Activated CD4-positive, alpha-beta T cell treated with anti-CD3 and anti-CD28 coated beads, Interleukin-2, amount 10 ng/mL, durations not matched to agents 7 days and 5 days (primary cell): ENCODE data around the gene GOLT1A. TPM values are rescaled to one million over a fixed set of nuclear protein-coding genes. Genes with fewer than 3 reads are reported as not detected.
A peak's percentile ranks its signal among the peaks of the same experiment; 100 is the strongest.

ENCODE experiments used
- CTCF ChIA-PET: fragments of 350-600 bp; sonication (Branson Sonifier 250); formaldehyde crosslinking; loops from one replicate; lab custom pipeline; 2021; ENCODE audit warnings: antibody characterized with exemption; lab: Charles Lee
- POLR2A ChIA-PET: fragments of 350-600 bp; sonication (Branson Sonifier 250); formaldehyde crosslinking; loops from one replicate; lab custom pipeline; 2021; ENCODE audit warnings: antibody characterized with exemption; lab: Charles Lee
- DNase-seq: peaks from one replicate; pipeline ENCODE4 v3.0.0-alpha.2; 2020
- H3K27ac Mint-ChIP-seq: one replicate; pipeline ENCODE4 v1.8.0; 2021; ENCODE audit warnings: mild to moderate bottlenecking, moderate library complexity, mixed read lengths
- H3K27me3 Mint-ChIP-seq: one replicate; pipeline ENCODE4 v1.8.0; 2021; ENCODE audit warnings: mixed read lengths
- H3K36me3 Mint-ChIP-seq: one replicate; pipeline ENCODE4 v1.8.0; 2021; ENCODE audit warnings: low read depth, mixed read lengths
- H3K4me1 Mint-ChIP-seq: one replicate; pipeline ENCODE4 v1.8.0; 2021; ENCODE audit warnings: mixed read lengths
- H3K4me3 Mint-ChIP-seq: one replicate; pipeline ENCODE4 v1.8.0; 2021; ENCODE audit warnings: mild to moderate bottlenecking, moderate library complexity, mixed read lengths
- H3K9me3 Mint-ChIP-seq: one replicate; pipeline ENCODE4 v1.8.0; 2021; ENCODE audit warnings: mixed read lengths
- total RNA-seq, 2 experiments: library from RNA; stranded (reverse); gene quantifications; one replicate each; pipeline ENCODE4 v1.2.3, GENCODE V29; 2021

GOLT1A gene
- total RNA-seq, 2 experiments from 2014 or later = not detected

GRCh38 chr1:204172404-204173029 lies 41.3 kb downstream of the GOLT1A start:
- ChIA-PET CTCF (interaction anchor here (1.2 kb wide), 2 partner anchors 191 to 226 kb away, joined by 3 read pairs; no protein-coding TSS in a partner anchor), POLR2A (no interaction called here)
- Mint-ChIP-seq H3K27ac (no peak overlapping the region), H3K4me1 (no peaks in the 10 kb centered on the region), H3K36me3 (peaks cover 1% of the 10 kb centered on the region), H3K27me3 (peaks cover 2% of the 10 kb centered on the region), H3K4me3 (no peak overlapping the region), H3K9me3 (peaks cover 32% of the 10 kb centered on the region)
- no peak for DNase-seq

DNA sequence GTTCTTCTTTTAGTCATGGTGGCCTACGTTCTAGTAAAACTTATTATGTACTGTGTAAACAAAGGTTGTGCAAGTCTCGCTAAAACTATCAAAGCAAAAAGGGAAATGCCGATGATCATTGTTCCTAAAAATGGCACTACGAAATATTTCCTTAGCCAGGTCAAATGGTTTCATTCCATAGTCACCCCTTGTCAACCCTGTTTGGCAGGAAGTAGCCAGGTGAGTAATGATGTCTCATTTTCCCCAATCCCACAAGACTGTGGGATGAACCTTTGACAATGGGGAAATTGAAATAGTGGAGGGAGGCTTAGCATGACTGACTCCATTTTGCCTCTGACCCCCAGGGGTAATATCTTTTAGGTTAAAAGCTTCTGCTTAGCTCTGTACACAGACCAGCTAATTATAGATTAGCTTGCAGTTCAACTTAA lies 42.0 kb downstream of the GOLT1A start:
- H3K9me3 Mint-ChIP-seq = peaks cover 35% of the 10 kb centered on the region

GRCh38 chr1:204170494-204171155 lies 43.2 kb downstream of the GOLT1A start:
- no peak overlapping the region for H3K27ac Mint-ChIP-seq
- peaks cover 1% of the 10 kb centered on the region for H3K36me3 Mint-ChIP-seq
- ChIA-PET CTCF (interaction anchor here (1.2 kb wide), 1 partner anchor 193 kb away, joined by 4 read pairs; no protein-coding TSS in a partner anchor), POLR2A (no interaction called here)
- DNase-seq = no peak
- H3K4me1 Mint-ChIP-seq = no peaks in the 10 kb centered on the region
- H3K4me3 Mint-ChIP-seq = no peak overlapping the region
- peaks cover 35% of the 10 kb centered on the region for H3K9me3 Mint-ChIP-seq
- H3K27me3 Mint-ChIP-seq = peaks cover 2% of the 10 kb centered on the region

More for the DNA sequence above, 42.0 kb downstream of the GOLT1A start:
- H3K27me3 Mint-ChIP-seq = peaks cover 2% of the 10 kb centered on the region
- no peak overlapping the region for H3K4me3 Mint-ChIP-seq
- H3K27ac Mint-ChIP-seq = no peak overlapping the region
- ChIA-PET POLR2A (no interaction called here), CTCF (interaction anchor here (0.6 to 1.2 kb wide), 3 partner anchors 191 to 1023 kb away, joined by 3 read pairs; no protein-coding TSS in a partner anchor)
- no peaks in the 10 kb centered on the region for H3K4me1 Mint-ChIP-seq
- DNase-seq = no peak
- H3K36me3 Mint-ChIP-seq = peaks cover 1% of the 10 kb centered on the region

DNA sequence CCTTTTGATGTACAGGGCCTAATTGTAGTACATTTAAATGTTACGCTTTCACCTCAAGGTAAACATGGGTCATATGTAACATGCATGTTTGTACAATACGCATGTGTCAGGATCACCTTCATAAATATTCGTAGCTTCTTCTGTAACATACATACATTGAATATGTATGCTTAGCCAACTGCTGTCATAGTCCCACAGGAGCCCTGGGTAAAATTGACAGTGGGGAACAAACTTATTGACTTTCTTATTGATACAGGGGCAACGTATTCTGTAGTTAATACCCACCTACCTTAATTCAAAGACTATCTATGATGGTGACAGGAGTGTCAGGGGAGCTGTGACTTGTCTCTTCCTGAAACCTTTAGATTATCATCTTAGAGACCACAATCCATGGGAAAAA lies 43.9 kb downstream of the GOLT1A start:
- peaks cover 35% of the 10 kb centered on the region for H3K9me3 Mint-ChIP-seq
- ChIA-PET CTCF (interaction anchor here (0.8 to 1.5 kb wide), 4 partner anchors 20 to 229 kb away, joined by 3 read pairs; no protein-coding TSS in a partner anchor), POLR2A (no interaction called here)
- H3K27me3 Mint-ChIP-seq = peaks cover 2% of the 10 kb centered on the region
- no peak for DNase-seq
- H3K4me1 Mint-ChIP-seq = no peaks in the 10 kb centered on the region
- no peak overlapping the region for H3K4me3 Mint-ChIP-seq
- H3K27ac Mint-ChIP-seq = no peak overlapping the region
- peaks cover 1% of the 10 kb centered on the region for H3K36me3 Mint-ChIP-seq

GRCh38 chr1:204167730-204168129 lies 46.1 kb downstream of the GOLT1A start:
- DNase-seq = no peak
- ChIA-PET CTCF (interaction anchor here (0.7 kb wide), 1 partner anchor 195 kb away, joined by 3 read pairs; no protein-coding TSS in a partner anchor), POLR2A (no interaction called here)
- Mint-ChIP-seq H3K27me3 (no peaks in the 10 kb centered on the region), H3K36me3 (peaks cover 1% of the 10 kb centered on the region), H3K4me1 (no peaks in the 10 kb centered on the region), H3K27ac (no peak overlapping the region), H3K4me3 (no peak overlapping the region), H3K9me3 (peaks cover 33% of the 10 kb centered on the region)

DNA sequence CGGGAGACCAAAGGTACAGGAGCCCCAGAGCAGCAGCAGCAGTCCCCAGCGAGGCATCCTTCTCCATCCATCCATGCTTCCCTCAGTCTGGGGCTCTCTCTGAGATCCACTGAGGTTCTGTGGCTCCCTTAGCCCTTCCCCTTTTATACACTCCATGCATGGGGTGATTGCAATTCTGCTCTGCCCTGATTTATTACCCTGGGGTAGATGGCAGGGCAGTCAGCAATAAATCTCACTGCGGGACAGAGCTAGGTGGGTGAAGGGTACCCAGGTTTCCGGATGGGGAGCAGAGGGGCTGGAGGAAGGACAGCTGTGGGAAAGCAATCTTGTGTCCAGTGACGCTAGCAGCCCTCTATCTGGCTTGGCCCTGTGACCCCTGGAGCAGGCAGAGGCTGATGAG lies 47.6 kb downstream of the GOLT1A start, which contains the start of gene REN:
TSS of gene REN (minus strand) at position 119 of the 400 bp plus-strand sequence. CDS start at position 75, 44 bp downstream.
- Mint-ChIP-seq H3K27ac (no peak within 1 kb of the TSS), H3K9me3 (peaks cover 28% of the 10 kb centered on the region), H3K4me3 (no peak within 1 kb of the TSS), H3K27me3 (no peaks in the 10 kb centered on the region), H3K4me1 (no peaks in the 10 kb centered on the region), H3K36me3 (peaks cover 1% of the 10 kb centered on the region)
- DNase-seq = no peak
- ChIA-PET CTCF (interaction anchor here (0.7 to 1.4 kb wide), 3 partner anchors 22 to 229 kb away, joined by 3 read pairs; no protein-coding TSS in a partner anchor), POLR2A (no interaction called here)

- POLR2A ChIA-PET = no interaction called here
- CTCF ChIA-PET = interaction anchor here (0.7 to 2.6 kb wide), 14 partner anchors 8 to 636 kb away, joined by 3 to 11 read pairs (median 3); partner anchors contain the start of gene ETNK2
- peaks cover 3% of the 10 kb centered on the region for H3K9me3 Mint-ChIP-seq
- H3K27ac Mint-ChIP-seq = peak overlapping the region; percentile 43
- H3K27me3 Mint-ChIP-seq = no peaks in the 10 kb centered on the region
- peak; percentile 75 for DNase-seq
- H3K4me3 Mint-ChIP-seq = no peak overlapping the region
- no peaks in the 10 kb centered on the region for H3K36me3 Mint-ChIP-seq
- no peaks in the 10 kb centered on the region for H3K4me1 Mint-ChIP-seq
Measured at GRCh38 chr1:204162494-204163074, 51.2 kb downstream of the GOLT1A start.

DNA sequence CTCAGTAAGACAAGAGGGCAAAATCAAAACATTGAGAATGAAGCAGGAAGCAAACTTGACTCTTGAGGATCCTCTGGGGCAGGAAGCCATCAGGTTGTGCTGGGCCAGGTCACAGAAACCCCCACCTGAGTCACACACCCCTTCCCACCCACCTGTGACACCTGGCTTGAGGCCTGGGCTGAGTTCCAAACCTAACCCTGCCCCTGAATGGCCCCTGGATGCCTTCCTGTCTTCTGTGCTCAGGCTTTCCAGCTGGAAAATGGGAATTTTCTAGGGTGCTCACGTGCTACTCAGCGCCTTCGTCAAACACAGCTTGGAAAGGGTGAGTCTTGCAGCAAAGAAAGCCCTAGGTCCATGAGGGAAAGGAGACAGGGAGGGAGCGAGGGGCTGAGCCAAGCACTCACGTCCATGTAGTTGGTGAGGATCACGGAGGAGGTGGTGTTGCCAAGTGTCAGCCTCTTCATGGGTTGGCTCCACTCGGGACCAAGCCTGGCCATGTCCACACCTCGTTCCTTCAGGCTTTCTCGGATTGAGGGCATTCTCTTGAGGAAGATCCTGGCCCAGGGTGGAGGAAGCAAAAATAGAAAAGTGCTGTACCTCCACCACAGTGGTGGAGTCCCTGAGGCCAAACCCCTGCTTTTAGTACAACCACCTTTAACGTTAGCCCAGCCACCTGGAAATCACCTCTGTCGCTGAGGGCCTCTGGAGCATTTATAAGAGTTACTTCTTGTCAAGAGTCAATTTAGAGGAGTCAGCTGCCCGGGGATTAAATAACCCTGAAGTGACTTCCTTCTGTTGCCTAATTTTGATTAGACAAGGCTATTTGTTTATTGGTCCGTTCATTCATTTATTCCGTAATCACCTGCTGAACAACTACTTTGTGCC lies 51.9 kb downstream of the GOLT1A start:
- Mint-ChIP-seq H3K4me1 (no peaks in the 10 kb centered on the region), H3K4me3 (no peak overlapping the region), H3K36me3 (no peaks in the 10 kb centered on the region), H3K9me3 (no peaks in the 10 kb centered on the region), H3K27ac (peak overlapping the region; percentile 43), H3K27me3 (no peaks in the 10 kb centered on the region)
- ChIA-PET CTCF (interaction anchor here (0.8 to 2.6 kb wide), 9 partner anchors 11 to 332 kb away, joined by 3 to 11 read pairs (median 4); partner anchors contain the start of gene ETNK2), POLR2A (no interaction called here)
- DNase-seq = no peak

GRCh38 chr1:204157962-204158361 lies 55.8 kb downstream of the GOLT1A start:
- H3K36me3 Mint-ChIP-seq = no peaks in the 10 kb centered on the region
- peaks cover 4% of the 10 kb centered on the region for H3K27me3 Mint-ChIP-seq
- CTCF ChIA-PET = interaction anchor here (0.6 kb wide), 1 partner anchor 111 kb away, joined by 4 read pairs; no protein-coding TSS in a partner anchor
- DNase-seq = no peak
- peaks cover under 1% of the 10 kb centered on the region for H3K4me1 Mint-ChIP-seq
- no peak overlapping the region for H3K4me3 Mint-ChIP-seq
- POLR2A ChIA-PET = no interaction called here
- no peaks in the 10 kb centered on the region for H3K9me3 Mint-ChIP-seq
- H3K27ac Mint-ChIP-seq = no peak overlapping the region

GRCh38 chr1:204155881-204156280 lies 57.9 kb downstream of the GOLT1A start:
- ChIA-PET CTCF (no interaction called here), POLR2A (no interaction called here)
- Mint-ChIP-seq H3K4me3 (no peak overlapping the region), H3K9me3 (no peaks in the 10 kb centered on the region), H3K27me3 (peaks cover 10% of the 10 kb centered on the region), H3K4me1 (peaks cover 8% of the 10 kb centered on the region), H3K27ac (no peak overlapping the region), H3K36me3 (no peaks in the 10 kb centered on the region)
- DNase-seq = no peak

DNA sequence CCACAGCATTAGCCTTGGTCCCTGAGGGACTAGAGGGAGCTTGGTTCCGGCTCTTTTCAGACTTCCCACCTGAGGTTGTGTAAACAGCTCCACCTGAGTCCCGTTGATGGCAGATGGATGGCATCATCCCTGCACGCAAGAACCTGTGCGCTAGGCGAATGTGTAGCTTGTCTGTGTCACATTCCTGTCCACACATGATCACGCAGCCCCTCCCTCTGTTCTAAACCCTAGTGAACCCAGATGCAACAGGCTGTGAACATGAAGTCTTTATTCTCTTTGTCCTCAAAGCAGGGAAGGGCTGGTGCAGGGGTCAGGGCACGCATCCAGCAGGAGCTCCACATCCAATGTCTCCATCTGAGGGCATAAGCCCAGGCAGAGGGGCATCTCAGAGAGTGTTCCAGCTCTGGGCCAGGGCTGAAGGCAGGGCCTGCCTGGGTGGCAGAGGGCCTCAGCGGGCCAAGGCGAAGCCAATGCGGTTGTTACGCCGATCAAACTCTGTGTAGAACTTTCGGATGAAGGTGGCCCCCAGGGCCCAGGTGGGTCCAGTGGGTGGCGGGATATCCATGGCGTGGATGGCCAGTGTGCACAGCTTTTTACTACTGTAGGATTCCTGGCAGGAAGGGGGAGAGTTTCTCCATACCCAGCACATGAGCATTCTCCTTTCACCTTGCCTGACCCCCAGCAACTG lies 59.1 kb downstream of the GOLT1A start:
- POLR2A ChIA-PET = no interaction called here
- no peak overlapping the region for H3K4me3 Mint-ChIP-seq
- H3K27ac Mint-ChIP-seq = no peak overlapping the region

More for the DNA sequence above, 59.1 kb downstream of the GOLT1A start:
- CTCF ChIA-PET = interaction anchor here (1.0 to 1.5 kb wide), 2 partner anchors 8 to 294 kb away, joined by 3 to 4 read pairs; no protein-coding TSS in a partner anchor
- no peak for DNase-seq
- Mint-ChIP-seq H3K27me3 (peaks cover 19% of the 10 kb centered on the region), H3K4me1 (peaks cover 8% of the 10 kb centered on the region), H3K9me3 (no peaks in the 10 kb centered on the region), H3K36me3 (no peaks in the 10 kb centered on the region)
